ENCODE data around the gene CAMK1G.

GRCh38 chr1:209603877-209604276, 20.4 kb downstream of the CAMK1G start:
- TF ChIP-seq CTCF (IDR thresholded peaks at IDR 0.05) (no peak), EP300 (IDR thresholded peaks at IDR 0.05) (no peak), POLR2A (IDR thresholded peaks at IDR 0.05) (no peak)

Measured in ovary (tissue), 3 donors.